ENCODE data around the gene BDKRB1.

- no peak for TF ChIP-seq SRF (IDR thresholded peaks at IDR 0.05; ENCODE audit: low read depth in 2 of 2, low read length in 2 of 2)
- no peak for TF ChIP-seq EZH2 (IDR thresholded peaks at IDR 0.05; ENCODE audit: borderline replicate concordance, control insufficient read depth, low read depth, low read length)
- no peak for TF ChIP-seq ATF7 (IDR thresholded peaks at IDR 0.05; ENCODE audit: low read depth)
- no peak for TF ChIP-seq ZBTB11 (CRISPR knock-in tag; IDR thresholded peaks at IDR 0.05)
- no peak for TF ChIP-seq MXI1 (IDR thresholded peaks at IDR 0.05; ENCODE audit: low read depth, low read length)
- no peak for TF ChIP-seq EED (IDR thresholded peaks at IDR 0.05; ENCODE audit: low read depth)
- TF ChIP-seq SIX5 (IDR thresholded peaks at IDR 0.05; ENCODE audit: low read depth, low read length, severe bottlenecking), result no peak
- no peak for TF ChIP-seq POLR2A (IDR thresholded peaks at IDR 0.05; ENCODE audit: low read depth, low read length)
Measured at GRCh38 chr14:96279564-96279963, 23.6 kb downstream of the BDKRB1 start.
